HG03432 (cell line): ENCODE results near the gene LCAT.
A peak's percentile ranks its signal among the peaks of the same experiment; 100 is the strongest.
"Not testable (repeated sequence)": the region's sequence is repeated elsewhere in the genome, so short reads cannot be mapped to it uniquely, and the experiment has no call there.

ENCODE experiments used
- ATAC-seq: cut with Tn5 transposase; IDR thresholded peaks from one replicate; pipeline ENCODE4 v1.9.1; 2021; ENCODE audit warnings: mild to moderate bottlenecking, moderate library complexity; ENCODE audit not compliant: unreplicated experiment

Gene LCAT

DNA sequence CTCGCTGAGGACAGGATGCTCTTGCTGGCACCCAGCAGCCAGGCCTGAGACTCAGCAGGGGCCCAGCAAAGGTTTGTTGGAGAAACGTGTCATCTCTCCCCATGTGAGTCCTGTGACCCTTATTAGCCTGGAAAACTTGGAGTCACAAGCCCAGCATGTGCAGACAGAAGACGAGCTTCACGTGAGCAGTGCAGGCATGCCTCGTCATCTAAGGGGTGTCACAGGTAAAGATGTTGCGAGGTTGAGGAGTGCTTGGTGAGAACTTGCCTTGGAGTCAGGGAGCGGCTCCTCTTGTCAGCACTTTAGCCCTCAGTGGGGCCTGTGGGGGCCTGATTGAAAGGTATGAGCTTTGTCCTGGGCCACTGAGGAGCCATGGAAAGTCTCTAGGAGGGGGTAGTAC is 10.1 kb downstream of the LCAT start:
- no peak for ATAC-seq

DNA sequence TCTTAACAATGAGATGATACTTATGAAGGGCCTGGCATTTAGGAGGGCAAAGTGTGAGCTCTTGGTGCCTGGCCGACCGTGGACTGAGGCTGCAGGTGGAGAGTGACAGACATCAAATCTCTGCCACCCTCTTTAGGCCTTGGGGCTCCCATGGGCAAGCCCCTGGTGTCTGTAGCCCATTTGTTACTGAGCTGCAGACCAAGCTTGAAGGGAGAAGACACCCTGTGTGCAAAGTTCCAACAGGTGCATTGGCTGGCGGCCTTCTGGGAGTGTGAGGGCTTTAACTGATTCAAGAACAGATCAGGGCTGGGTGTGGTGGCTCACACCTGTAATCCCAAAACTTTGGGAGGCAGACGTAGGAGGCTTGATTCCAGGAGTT is 11.5 kb downstream of the LCAT start:
- ATAC-seq, result no peak

DNA sequence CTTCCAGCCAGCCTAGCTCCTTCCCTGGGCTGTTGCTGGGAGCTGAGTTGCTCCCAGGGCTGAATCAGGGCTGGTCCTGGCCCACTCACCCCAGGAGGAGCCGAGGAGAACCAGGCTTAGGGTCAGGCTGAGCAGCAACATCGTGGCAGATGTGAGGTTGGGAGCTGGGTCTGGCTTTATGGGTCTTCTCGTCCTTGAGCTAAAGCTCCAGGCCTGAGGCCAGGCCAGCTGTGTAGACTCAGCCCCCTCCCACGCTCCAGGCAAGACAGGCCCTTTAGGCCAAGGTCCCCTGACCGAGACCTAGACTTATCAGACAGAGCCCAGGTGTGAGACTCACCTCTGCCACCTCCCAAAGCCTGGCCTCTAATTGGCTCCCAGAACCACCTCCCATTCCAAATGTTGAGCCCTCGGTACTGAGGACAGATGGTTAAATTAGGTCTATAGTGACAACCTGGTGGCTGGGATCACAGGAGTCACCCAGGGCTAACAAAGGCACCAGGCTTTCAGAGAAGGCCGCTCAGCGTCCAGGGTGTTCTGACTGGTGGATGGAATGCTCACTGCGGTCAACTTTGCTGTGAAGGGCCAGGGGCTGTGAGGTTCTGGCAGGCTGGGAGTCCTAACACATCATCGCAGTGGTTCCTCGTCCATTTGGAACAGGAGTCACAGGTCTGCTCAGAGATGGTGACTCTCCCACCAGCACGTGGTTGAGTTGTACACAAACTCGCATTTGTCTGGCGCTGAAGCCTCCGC is 12.0 kb downstream of the LCAT start, which contains the start of gene CTRL:
TSS of gene CTRL (minus strand) at position 151 of the 750 bp plus-strand sequence. CDS start at position 141, 10 bp downstream.
- no peak for ATAC-seq

DNA sequence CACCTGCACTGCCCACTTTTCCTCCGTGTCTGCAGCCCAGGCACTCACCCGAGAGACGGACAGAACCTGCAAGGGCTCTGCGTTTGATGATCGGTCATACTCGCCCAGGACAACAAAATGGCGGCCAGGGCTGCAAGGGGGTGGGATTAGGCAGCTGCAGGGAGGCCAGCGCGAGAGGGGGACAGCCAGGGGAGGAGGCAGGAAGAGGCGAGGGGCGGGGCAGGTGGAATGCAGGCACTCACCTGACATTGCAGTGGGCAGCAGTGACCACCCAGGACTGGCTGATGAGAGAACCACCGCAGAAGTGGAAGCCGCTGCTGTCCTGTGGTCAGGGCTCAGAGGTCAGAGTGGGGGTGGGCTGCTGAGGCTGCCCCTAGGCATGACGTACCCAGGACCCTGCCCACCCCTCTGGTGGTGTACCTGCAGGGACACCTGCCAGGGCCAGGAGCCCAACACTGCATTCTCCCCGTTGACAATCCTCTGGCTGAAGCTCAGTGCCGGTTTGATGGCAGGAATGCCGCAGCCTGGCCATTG is 13.2 kb downstream of the LCAT start:
- no peak for ATAC-seq

DNA sequence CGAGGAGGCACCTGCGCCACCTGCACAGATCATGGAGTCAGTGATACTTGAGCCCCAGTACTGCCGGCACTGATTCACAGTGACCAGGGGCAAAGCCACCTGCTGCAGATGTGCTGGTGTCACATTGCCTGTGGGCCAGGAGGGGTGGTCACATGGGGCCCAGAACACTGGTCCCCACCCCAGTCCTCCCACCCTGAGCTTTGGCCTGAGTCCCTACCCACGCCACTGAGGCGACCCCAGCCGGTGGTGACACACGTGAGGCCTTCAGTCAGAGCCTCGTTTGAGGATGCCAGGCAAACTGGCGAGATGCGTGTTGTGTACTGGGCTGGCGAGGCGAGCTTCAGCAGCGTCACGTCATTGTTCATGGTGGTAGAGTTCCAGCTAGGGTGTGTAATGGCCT is 13.7 kb downstream of the LCAT start:
- no peak for ATAC-seq

DNA sequence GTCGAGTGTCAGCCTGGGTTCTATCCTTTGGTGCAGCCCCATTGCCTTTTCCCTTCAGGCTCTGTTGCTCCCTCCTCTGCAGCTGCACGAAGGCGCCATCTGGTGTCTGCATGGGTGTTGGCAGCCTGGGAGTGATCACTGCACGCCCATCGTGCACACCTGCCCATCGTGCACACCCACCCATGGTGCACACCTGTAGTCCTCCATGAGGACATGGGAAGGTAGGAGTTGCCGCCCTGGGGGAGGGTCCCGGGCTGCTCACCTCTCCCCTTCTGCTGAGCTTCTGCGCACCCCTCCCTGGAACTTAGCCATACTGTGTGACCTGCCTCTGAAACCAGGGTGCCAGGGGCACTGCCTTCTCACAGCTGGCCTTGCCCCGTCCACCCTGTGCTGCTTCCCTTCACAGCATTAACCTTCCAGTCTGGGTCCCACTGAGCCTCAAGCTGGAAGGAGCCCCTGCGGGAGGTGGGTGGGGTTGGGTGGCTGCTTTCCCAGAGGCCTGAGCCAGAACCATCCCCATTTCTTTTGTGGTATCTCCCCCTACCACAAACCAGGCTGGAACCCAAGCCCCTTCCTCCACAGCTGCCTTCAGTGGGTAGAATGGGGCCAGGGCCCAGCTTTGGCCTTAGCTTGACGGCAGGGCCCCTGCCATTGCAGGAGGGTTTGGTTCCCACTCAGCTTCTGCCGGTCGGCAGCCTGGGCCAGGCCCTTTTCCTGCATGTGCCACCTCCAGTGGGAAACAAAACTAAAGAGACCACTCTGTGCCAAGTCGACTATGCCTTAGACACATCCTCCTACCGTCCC is 15.2 kb downstream of the LCAT start:
- ATAC-seq, result peak; percentile 60

DNA sequence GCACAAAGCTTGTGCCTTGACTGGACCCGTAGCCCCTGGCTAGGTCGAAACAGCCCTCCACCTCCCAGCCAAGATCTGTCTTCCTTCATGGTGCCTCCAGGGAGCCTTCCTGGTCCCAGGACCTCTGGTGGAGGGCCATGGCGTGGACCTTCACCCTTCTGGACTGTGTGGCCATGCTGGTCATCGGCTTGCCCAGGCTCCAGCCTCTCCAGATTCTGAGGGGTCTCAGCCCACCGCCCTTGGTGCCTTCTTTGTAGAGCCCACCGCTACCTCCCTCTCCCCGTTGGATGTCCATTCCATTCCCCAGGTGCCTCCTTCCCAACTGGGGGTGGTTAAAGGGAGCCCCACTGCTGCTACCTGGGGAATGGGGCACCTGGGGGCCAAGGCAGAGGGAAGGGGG is 15.8 kb downstream of the LCAT start:
- no peak for ATAC-seq

DNA sequence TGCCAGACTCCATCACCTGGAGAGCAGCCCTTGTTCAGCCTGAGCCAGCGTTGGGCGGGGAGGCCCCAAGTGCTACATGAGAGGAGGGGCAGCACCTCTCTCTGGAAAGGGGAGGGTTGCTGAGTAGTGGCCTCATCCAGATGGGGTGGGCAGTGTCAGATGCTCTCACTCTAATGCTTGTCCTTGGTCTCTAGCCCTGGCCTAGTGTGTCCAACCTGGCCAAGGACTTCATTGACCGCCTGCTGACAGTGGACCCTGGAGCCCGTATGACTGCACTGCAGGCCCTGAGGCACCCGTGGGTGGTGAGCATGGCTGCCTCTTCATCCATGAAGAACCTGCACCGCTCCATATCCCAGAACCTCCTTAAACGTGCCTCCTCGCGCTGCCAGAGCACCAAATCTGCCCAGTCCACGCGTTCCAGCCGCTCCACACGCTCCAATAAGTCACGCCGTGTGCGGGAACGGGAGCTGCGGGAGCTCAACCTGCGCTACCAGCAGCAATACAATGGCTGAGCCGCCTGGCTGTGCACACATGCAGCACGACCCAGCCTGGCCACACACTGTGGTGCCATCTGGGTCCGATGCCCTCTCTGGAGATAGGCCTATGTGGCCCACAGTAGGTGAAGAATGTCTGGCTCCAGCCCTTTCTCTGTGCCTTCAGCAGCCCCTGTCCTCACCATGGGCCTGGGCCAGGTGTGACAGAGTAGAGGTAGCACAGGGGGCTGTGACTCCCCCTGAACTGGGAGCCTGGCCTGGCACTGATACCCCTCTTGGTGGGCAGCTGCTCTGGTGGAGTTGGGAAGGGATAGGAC is 16.6 kb downstream of the LCAT start:
- no peak for ATAC-seq

DNA sequence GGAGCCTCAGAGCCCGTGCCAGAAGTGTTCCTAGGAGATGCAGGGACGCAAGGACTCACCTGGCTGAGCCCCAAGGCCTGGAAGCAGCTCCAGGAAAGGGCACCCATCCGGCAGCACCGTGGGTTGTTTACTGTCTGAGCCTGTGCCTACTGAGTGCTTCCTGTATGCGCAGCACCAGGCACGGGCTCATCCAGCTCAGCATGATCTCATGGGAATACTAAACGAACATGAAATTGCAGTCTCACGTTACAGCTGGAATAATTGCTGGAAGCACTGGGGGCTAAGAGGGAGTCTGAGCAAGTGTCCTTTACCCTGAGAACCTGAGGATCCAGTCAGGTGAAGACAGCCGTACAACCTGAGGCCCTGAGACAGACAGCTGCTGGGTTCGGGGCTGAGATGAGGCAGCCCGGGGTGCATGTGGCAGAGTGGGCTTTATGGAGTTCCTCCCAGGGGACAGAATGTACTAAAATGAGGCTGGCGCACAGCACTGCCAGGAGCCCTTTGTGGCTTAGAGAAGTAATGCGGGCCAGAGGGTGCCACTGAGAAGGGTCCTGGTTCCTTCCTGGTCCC is 17.7 kb downstream of the LCAT start:
- ATAC-seq, result no peak

DNA sequence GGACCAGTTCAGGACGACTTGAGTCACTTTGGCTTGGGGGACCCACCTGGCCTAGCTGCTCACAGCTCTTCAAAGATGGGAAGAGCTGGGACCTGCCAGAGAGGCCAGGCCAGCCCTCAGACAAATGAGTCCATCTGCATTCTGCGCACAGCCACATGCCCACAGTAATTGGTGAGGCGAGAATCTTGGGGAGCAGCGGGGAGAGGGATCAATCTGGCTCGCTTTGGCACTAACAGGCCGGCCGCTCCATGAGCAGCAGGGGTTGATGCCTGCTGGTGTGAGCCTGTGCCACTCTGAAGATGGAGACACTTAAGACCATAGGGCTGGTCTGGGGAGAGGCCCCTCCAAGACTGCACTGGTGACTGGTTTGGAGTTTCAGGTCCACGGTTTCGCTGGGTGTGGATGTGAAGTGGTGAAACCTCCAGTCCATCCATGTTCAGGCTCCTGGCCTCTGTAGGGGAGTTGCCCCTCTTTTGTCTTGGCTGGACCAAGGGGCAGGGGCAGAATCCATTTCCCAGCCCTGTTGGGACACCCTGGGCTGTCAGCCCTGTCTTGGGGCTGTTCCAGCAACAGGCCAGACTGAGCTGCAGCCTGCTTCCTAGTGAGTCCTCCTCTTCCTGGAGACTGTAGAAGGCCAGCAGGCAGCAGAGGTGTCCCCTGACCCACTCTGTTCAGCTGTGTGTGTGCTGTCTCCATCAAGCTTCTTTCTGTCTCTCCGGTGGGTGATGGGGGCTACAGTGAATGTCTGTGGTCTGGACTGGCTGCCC is 19.6 kb downstream of the LCAT start:
- ATAC-seq, result no peak

DNA sequence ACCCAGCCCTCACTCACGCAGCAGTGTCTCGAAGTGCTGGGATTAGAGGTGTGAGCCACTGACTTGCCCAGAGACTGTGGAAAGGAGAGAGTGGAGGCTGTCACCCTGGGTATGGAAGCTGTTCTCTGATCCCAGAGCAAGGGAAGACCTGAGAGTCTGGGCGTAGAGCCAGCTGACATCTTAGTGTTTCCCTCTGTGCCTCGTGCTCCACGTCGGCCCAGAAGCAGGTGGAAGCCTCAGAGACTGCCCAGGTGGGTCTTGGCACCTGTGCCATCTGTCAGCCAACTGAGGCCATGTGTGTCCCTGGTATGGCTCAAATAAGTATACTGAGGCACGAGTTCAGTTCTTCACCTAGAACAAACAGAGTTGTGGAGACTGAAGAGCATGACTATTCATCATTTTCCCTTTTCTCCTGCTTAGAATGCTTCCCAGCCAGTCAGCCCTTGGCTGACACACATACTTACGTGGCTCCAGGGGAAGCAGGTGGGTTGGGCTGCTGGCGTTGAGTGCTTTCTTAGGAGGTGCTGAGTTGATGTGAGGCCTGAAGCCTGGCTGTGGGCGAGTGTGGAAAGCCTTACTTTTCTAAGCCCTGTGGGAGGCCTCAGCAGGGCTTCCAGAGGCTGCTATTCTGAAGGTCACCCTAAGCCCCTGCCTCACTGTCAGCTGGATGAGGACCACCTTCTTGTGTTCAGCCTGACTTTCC is 20.4 kb downstream of the LCAT start:
- ATAC-seq, result no peak

DNA sequence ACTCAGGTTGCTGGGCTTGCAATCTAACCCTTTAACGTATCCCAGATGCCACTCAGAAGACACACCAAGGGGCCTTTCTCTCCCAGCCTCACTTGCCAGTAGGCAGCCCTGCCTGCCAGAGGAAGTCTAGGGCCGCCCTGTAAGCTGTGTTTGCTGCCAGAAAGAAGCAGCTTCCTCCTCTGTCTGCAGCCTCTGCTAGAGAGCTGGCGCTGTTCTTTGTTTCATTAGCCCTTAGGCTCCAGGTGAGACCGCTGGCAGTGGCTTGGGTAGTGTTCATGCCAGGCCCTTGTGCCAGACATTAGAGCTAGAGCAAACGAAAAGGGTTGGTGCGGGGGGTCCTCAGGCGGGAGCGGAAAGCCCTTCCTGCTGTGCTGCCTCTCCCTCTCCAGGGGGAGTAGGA is 21.2 kb downstream of the LCAT start:
- no peak for ATAC-seq

DNA sequence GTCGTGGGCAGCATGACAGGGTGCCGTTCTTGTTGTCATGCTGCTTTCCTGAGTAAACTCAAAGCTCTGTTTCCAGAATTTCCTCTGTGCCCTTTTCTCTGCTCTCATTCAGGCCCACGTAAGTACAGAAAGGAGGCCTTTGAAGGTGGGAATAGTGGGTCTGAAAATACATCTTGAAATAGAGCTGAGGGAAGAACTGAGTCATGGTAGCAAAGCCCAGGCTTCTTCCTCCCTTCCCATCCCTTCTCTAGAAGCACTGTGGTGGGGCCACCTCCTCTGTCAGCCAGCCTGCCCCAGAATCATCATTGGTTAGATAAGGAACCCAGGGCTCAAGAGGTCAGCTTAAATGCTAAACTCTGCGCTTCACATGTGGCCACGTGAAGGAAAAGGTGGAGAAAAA is 21.7 kb downstream of the LCAT start:
- no peak for ATAC-seq

DNA sequence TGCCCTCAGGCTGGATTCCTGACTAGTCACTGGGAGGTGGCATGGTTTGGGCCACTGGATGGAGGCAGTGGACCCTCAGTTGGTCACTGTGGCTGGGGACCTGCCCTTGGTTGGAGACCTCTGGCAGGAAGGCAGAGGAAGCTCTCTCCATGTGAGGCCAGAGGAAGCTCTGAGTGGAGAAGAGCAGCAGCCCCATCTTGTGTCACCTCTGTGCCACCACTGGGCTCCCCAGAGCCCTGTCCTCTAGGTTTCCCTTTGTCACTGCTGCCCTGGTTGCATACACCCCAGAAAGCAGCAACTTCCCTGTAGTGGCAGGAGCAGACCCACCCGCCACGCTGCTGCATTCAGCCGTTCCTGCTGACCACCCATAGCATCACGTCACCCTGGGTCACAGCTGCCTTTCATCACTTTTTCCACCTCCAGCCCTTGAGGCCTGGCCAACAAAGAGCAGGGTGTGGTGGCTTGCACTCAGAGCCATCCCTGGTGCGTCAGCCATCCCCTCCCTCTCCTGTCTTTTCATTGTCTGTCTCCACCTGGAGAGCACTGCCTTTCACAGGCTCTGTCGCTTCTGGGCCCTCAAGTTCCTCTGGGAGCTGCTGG is 24.2 kb downstream of the LCAT start:
- no peak for ATAC-seq

DNA sequence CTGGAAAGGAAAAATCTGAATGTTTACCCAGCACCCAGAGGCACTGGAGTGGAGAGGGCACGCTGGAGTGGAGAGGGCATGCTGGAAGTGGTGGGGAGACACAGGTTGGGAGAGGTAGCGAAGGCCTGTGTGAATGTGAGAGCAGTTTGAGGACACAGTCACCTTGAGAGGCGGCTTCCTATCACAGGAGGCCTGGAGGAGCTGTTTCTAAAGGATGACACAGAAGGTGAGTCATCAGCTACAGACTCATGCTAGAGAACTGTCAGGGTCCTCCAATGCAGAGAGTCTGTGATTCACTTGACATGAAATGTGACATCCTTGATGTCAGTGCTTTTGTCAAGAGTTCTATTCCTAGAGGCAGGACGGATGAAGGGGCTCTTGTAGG is 26.1 kb downstream of the LCAT start:
- ATAC-seq, result no peak

DNA sequence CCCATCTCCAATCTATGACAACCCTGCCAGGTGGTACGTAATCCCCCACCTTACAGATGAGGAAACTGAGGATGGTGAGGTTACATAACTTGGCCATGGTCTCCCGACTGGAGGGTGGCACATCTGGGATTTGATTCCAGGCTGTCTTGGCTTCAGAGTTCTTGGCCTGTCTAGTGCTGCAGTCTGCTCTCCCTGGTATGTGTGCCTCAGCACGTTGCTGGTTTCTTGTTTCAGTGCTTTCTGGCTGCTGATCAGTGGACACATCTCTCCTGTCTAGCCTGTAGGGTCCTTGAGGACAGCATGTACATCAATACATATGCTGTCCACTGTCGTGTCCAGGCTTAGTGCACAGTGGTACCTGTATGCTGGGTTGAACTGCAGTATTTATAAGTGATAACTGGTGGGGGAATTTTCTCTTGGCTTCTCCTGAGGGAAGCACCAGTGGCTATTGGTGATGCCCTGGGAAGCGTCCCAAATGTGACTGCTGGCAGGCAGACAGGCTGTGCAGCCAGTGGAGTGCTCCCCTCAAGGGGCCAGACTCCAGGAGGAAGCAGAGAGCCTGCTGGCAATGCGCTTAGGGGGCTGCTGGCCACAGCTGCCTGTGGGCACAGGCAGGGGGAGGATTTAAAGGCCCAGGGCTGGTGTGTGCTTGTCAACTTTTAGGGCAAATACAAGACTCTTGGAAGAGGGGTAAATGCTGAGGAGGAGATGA is 26.6 kb downstream of the LCAT start:
- ATAC-seq, result no peak

DNA sequence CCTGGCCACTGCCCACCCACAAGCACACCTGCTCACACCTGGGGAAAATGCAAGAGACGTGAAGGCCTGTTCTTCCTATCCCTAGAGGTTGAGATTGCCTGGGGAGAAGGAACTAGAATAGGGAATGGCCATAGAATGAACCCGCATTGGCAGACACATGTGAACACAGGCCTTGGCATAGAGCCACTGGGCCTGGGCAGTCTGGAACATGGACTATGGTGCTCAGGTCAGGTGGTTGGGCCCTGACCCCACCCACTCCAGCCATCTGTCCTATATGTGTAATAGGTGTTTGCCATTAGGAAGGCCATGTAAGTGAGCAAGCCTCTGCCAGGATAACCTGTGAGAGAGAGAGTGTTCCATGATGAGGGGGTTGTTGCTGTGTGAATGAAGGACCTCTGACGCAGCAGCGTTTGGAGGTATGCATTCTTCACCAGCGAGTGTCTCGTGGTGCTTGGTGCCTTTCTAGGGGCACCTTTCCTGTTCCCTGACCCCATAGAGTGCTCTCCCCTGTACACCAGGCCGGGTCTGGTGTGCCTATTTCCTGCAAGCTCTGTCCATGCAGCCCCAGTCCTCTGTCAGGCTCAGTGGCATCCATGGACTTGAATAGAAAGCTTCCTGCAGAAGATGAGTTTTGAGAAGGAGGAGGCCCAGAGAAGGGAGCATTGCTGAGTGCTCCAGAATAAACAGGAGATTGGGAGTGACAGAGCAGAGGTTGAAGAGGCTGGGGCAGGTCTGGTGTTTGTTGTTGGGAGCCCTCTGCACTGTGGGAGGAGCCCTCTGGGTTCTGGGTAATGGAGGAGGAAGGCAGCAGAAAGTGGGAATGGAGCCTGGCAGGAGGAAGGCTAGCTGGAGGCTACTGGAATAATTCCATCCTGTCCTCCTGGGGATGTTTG is 27.8 kb downstream of the LCAT start:
- no peak for ATAC-seq

DNA sequence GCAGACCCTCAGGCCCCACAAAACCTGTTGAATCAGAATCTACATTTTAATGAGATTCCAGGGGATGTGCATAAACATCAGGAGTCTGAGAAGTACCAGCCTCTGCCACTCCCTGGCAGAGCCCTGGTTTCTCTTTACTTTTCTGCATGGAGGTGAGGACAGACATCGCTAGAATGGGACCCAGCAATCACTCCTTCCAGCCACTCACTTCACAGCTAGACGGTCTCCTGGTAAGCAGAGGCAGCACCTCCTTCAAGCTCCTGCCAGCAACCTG is 28.5 kb downstream of the LCAT start:
- ATAC-seq, result not testable (repeated sequence)
